ENCODE measurements around the gene EARS2. TPM values are rescaled to one million over a fixed set of nuclear protein-coding genes. Genes with fewer than 3 reads are reported as not detected.
"Not testable (repeated sequence)": the region's sequence is repeated elsewhere in the genome, so short reads cannot be mapped to it uniquely, and the experiment has no call there.

EARS2 gene
- total RNA-seq, 1 donor = 22.6 TPM

GRCh38 chr16:23485841-23486240, 71.3 kb downstream of the EARS2 start:
- no peak overlapping the region for H3K4me3 ChIP-seq (ENCODE audit: low read depth, low read length)
- DNase-seq (ENCODE audit: low read depth) = no peak
- no peak for TF ChIP-seq CTCF (IDR thresholded peaks at IDR 0.05; ENCODE audit: insufficient read depth, low read length)

GRCh38 chr16:23485257-23485614, 71.9 kb downstream of the EARS2 start:
- no peak for DNase-seq (ENCODE audit: low read depth)
- no peak for TF ChIP-seq CTCF (IDR thresholded peaks at IDR 0.05; ENCODE audit: insufficient read depth, low read length)
- H3K4me3 ChIP-seq (ENCODE audit: low read depth, low read length) = no peak overlapping the region

- TF ChIP-seq CTCF (IDR thresholded peaks at IDR 0.05; ENCODE audit: insufficient read depth, low read length) = no peak
- no peak for DNase-seq (ENCODE audit: low read depth)
- H3K4me3 ChIP-seq (ENCODE audit: low read depth, low read length) = no peak overlapping the region
Observed at GRCh38 chr16:23484510-23485256, 72.5 kb downstream of the EARS2 start.

GRCh38 chr16:23483492-23483891, 73.7 kb downstream of the EARS2 start:
- DNase-seq (ENCODE audit: low read depth) = not testable (repeated sequence)

GRCh38 chr16:23482778-23483177, 74.4 kb downstream of the EARS2 start:
- no peak overlapping the region for H3K4me3 ChIP-seq (ENCODE audit: low read depth, low read length)
- no peak for TF ChIP-seq CTCF (IDR thresholded peaks at IDR 0.05; ENCODE audit: insufficient read depth, low read length)
- DNase-seq (ENCODE audit: low read depth) = no peak

More at GRCh38 chr16:23483492-23483891, 73.7 kb downstream of the EARS2 start:
- H3K4me3 ChIP-seq (ENCODE audit: low read depth, low read length) = not testable (repeated sequence)

- no peak for TF ChIP-seq CTCF (IDR thresholded peaks at IDR 0.05; ENCODE audit: insufficient read depth, low read length)
- H3K4me3 ChIP-seq (ENCODE audit: low read depth, low read length) = no peak overlapping the region
- no peak for DNase-seq (ENCODE audit: low read depth)
Observed at GRCh38 chr16:23480257-23480656, 76.9 kb downstream of the EARS2 start.

GRCh38 chr16:23479138-23479537, 78.0 kb downstream of the EARS2 start:
- H3K4me3 ChIP-seq (ENCODE audit: low read depth, low read length) = no peak overlapping the region
- no peak for TF ChIP-seq CTCF (IDR thresholded peaks at IDR 0.05; ENCODE audit: insufficient read depth, low read length)
- DNase-seq (ENCODE audit: low read depth) = no peak

All from fibroblast of the aortic adventitia (primary cell).